Measurements from ENCODE around the gene PIAS4. TPM values are rescaled to one million over a fixed set of nuclear protein-coding genes. Genes with fewer than 3 reads are reported as not detected.

PIAS4 gene
- total and polyA plus RNA-seq, 10 of the 15 experiments (the other 5 are each of a cell fraction or from before 2014, with no cell fraction given): 0.13 to 25.1 (median 11.3) TPM

DNA sequence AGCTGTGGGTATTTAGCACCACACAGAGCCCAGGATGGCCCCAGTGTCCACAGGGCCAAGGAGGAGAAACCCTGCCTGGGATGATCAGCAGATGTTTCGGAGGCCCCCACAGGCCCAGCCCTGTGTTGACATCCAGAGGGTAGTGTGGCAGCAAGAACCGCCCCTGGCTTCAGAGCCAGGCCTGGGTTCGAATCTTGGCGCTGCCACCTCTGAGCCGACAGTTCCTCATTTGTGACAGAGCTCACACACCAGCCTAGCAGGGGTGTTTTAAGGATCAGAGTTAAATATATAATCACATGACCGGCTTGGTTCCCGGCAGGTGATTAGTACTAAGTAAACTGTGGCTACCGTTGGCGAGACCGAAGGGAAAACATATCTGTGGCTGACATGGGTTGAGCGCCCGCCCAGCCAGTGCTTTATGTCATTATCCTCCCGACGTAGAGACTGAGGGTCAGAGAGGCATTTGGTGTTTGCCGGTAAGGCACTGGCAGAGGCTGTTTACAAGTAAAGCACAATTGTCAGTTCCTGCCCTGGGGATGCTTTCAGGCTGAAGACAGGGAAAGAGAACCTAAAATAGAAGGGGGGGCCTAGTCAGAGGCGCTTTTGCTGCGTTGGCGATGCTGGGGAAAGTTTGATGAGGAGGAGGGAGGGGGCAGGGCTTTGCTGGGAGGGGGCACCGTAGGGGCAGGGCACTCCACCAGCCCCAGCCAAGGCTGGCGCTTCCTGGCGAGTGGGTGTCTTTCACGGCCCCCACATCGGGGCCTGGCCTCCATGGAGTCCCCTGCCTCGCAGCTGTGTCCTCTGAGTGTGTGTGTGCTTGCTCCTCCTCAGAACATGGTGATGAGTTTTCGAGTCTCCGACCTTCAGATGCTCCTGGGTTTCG, 4.8 kb downstream of the PIAS4 start:
- intact Hi-C loops (cut with micrococcal nuclease; ENCODE audit: unreplicated experiment): no loop called here
- FAIRE-seq (no peak), DNase-seq (ENCODE audit: low read depth, low spot score) (no peak), ATAC-seq (no peak)
- Histone ChIP-seq H2AFZ (ENCODE audit: control insufficient read depth, low read depth, low read length) (no peak overlapping the region), H3K4me3 (no peak overlapping the region), H3K9me3 (replicated peaks; ENCODE audit: control insufficient read depth, insufficient read depth, low read length) (no peaks in the 10 kb centered on the region), H3K36me3 (ENCODE audit: control insufficient read depth in 2 of 2, insufficient read depth in 2 of 2, low read length in 1 of 2) (peaks cover 0 to 15% of the 10 kb centered on the region in 2 experiments; a peak in 2 of 4 replicates), H3K79me2 (ENCODE audit: control insufficient read depth, insufficient read depth, low read length) (peaks cover 31% of the 10 kb centered on the region), H3K4me1 (ENCODE audit: control insufficient read depth, insufficient read depth, low read length) (peaks cover 7% of the 10 kb centered on the region; the same call in 1 of the 2 replicates), H3K27ac (ENCODE audit: control insufficient read depth, insufficient read depth) (no peak overlapping the region), H3K9ac (ENCODE audit: control insufficient read depth, insufficient read depth, low read length) (no peak overlapping the region), H4K20me1 (ENCODE audit: control insufficient read depth, insufficient read depth) (no peaks in the 10 kb centered on the region), H3K4me2 (ENCODE audit: control insufficient read depth, insufficient read depth) (no peak overlapping the region), H3K27me3 (replicated peaks in 1 of 2; ENCODE audit: control insufficient read depth in 2 of 2, insufficient read depth in 2 of 2, low read length in 1 of 2) (no peaks in the 10 kb centered on the region)
- no TSS peak for BruUV-seq (replicated peaks)
- ChIA-PET RAD21 (ENCODE audit: unreplicated experiment) (no interaction called here), POLR2A (interaction anchor here (0.6 kb wide), 1 partner anchor 220 kb away, joined by 4 read pairs; no protein-coding TSS in a partner anchor), SMC1A (ENCODE audit: uncharacterized antibody, unreplicated experiment) (no interaction called here), CTCF (interaction anchor here (0.5 kb wide), 1 partner anchor 128 kb away, joined by 3 read pairs; no protein-coding TSS in a partner anchor)
- WGBS (ENCODE audit: insufficient coverage, insufficient replicate concordance, low lambda C conversion rate, missing lambda C conversion rate): 96% methylated on average over 27 of the region's 27 CpGs
- in situ Hi-C loops (cut with MboI): no loop called here
- TF ChIP-seq SMC3 (IDR thresholded peaks at IDR 0.05; ENCODE audit: borderline replicate concordance, low read length) (no peak), MTA2 (IDR thresholded peaks at IDR 0.05; ENCODE audit: low read depth) (no peak), PRDM15 (CRISPR knock-in tag; IDR thresholded peaks at IDR 0.05) (no peak), ATF3 (IDR thresholded peaks at IDR 0.05; ENCODE audit: borderline replicate concordance, extremely low read depth, low read depth, low read length) (no peak), CHD1 (IDR thresholded peaks at IDR 0.05; ENCODE audit: low read depth, low read length) (no peak), ZBTB40 (IDR thresholded peaks at IDR 0.05; ENCODE audit: borderline replicate concordance) (no peak)
- TF ChIP-seq, protein P1, sequence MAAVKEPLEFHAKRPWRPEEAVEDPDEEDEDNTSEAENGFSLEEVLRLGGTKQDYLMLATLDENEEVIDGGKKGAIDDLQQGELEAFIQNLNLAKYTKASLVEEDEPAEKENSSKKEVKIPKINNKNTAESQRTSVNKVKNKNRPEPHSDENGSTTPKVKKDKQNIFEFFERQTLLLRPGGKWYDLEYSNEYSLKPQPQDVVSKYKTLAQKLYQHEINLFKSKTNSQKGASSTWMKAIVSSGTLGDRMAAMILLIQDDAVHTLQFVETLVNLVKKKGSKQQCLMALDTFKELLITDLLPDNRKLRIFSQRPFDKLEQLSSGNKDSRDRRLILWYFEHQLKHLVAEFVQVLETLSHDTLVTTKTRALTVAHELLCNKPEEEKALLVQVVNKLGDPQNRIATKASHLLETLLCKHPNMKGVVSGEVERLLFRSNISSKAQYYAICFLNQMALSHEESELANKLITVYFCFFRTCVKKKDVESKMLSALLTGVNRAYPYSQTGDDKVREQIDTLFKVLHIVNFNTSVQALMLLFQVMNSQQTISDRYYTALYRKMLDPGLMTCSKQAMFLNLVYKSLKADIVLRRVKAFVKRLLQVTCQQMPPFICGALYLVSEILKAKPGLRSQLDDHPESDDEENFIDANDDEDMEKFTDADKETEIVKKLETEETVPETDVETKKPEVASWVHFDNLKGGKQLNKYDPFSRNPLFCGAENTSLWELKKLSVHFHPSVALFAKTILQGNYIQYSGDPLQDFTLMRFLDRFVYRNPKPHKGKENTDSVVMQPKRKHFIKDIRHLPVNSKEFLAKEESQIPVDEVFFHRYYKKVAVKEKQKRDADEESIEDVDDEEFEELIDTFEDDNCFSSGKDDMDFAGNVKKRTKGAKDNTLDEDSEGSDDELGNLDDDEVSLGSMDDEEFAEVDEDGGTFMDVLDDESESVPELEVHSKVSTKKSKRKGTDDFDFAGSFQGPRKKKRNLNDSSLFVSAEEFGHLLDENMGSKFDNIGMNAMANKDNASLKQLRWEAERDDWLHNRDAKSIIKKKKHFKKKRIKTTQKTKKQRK (IDR thresholded peaks at IDR 0.05; ENCODE audit: low read depth, low read length): no peak
- TF ChIP-seq, protein P2, sequence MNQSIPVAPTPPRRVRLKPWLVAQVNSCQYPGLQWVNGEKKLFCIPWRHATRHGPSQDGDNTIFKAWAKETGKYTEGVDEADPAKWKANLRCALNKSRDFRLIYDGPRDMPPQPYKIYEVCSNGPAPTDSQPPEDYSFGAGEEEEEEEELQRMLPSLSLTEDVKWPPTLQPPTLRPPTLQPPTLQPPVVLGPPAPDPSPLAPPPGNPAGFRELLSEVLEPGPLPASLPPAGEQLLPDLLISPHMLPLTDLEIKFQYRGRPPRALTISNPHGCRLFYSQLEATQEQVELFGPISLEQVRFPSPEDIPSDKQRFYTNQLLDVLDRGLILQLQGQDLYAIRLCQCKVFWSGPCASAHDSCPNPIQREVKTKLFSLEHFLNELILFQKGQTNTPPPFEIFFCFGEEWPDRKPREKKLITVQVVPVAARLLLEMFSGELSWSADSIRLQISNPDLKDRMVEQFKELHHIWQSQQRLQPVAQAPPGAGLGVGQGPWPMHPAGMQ (IDR thresholded peaks at IDR 0.05; ENCODE audit: borderline replicate concordance): no peak
